GM12878 (cell line): Measurements from ENCODE around the gene BRD3. TPM values are rescaled to one million over a fixed set of nuclear protein-coding genes. Genes with fewer than 3 reads are reported as not detected.

Experiments used
- ATF3 ChIP-seq: IDR thresholded peaks from 2 replicates; pipeline ENCODE4 v1.6.1; 2011; ENCODE audit warnings: low read depth, mild to moderate bottlenecking, low read length, moderate library complexity, borderline replicate concordance; ENCODE audit errors: extremely low read depth
- CBX5 ChIP-seq: sonication (generic); IDR thresholded peaks from 2 replicates; pipeline ENCODE4 v1.6.1; 2016; ENCODE audit warnings: low read depth, moderate library complexity, mild to moderate bottlenecking, inconsistent platforms
- CREB1 ChIP-seq: IDR thresholded peaks from 2 replicates; pipeline ENCODE4 v1.6.1; 2012; ENCODE audit warnings: low read depth, mild to moderate bottlenecking, inconsistent platforms
- IKZF1 ChIP-seq: fragments of 450-650 bp; conservative IDR thresholded peaks from 2 replicates; pipeline ENCODE4 v1.6.1; 2017; ENCODE audit warnings: antibody characterized with exemption, mild to moderate bottlenecking
- JUNB ChIP-seq: IDR thresholded peaks from 2 replicates; pipeline ENCODE4 v1.6.1; 2016; ENCODE audit warnings: antibody characterized with exemption, mild to moderate bottlenecking
- NFIC ChIP-seq: IDR thresholded peaks from 2 replicates; pipeline ENCODE4 v1.6.1; 2012; ENCODE audit warnings: low read depth, mild to moderate bottlenecking, inconsistent platforms, low read length, moderate library complexity
- PRDM15 ChIP-seq: fragments of 450-650 bp; formaldehyde crosslinking; IDR thresholded peaks from 2 replicates; pipeline ENCODE4 v1.4.0; 2020; ENCODE audit warnings: mild to moderate bottlenecking, moderate library complexity
- RAD21 ChIP-seq: IDR thresholded peaks from 2 replicates; pipeline ENCODE4 v1.6.1; 2011; ENCODE audit warnings: mild to moderate bottlenecking, low read depth, low read length, moderate library complexity; ENCODE audit not compliant: insufficient read depth
- SRF ChIP-seq, 2 experiments: IDR thresholded peaks; 2 replicates each; pipeline ENCODE4 v1.6.1; 2011; ENCODE audit warnings: low read depth in 2 of 2, low read length in 2 of 2, mild to moderate bottlenecking in 1 of 2, moderate library complexity in 1 of 2
- WRNIP1 ChIP-seq: IDR thresholded peaks from 2 replicates; pipeline ENCODE4 v1.6.1; 2011; ENCODE audit warnings: low read depth, low read length, improper control_type of control experiment, borderline replicate concordance
- polyA plus RNA-seq, 11 experiments: library from polyadenylated mRNA; depleted of rRNA in 4 of 11; unstranded in 6 of 11; stranded (reverse) in 5 of 11; fragments of >200 nt; fragmentation: Nextera tagmentation in 4 of 11; fragmentation: Illumina TruSeq in 1 of 11; extraction: Ambion mirVana in 4 of 11; extraction: Trizol in 1 of 11; gene quantifications; 1 replicate in 1 of 11; 2 replicates in 10 of 11; pipeline versions ENCODE4 v1.2.1 to v1.2.3, GENCODE V29; 2011 to 2016; ENCODE audit warnings: inconsistent platforms in 2 of 11, missing spikeins in 2 of 11, low read depth in 1 of 11
- total RNA-seq, 4 experiments: library from RNA; depleted of rRNA in 3 of 4; stranded (reverse); fragments of >200 nt in 3 of 4; fragmentation: Illumina TruSeq in 1 of 4; extraction: Trizol in 1 of 4; gene quantifications; 2 replicates each; pipeline versions ENCODE4 v1.2.1 to v1.2.3, GENCODE V29; 2013 to 2021

The BRD3 gene
- total and polyA plus RNA-seq, 10 of the 15 experiments (the other 5 are each of a cell fraction or from before 2014, with no cell fraction given) = 0.53 to 20.8 (median 4.8) TPM

GRCh38 chr9:134045841-134046544 lies 21.8 kb downstream of the BRD3 start (continued):
- TF ChIP-seq ATF3 = no peak
- TF ChIP-seq WRNIP1 = no peak
- no peak for TF ChIP-seq SRF (IDR thresholded peaks at IDR 0.05; ENCODE audit: low read depth in 2 of 2, low read length in 2 of 2)
- TF ChIP-seq PRDM15 (CRISPR knock-in tag) = no peak
- no peak for TF ChIP-seq CREB1
- no peak for TF ChIP-seq RAD21
- no peak for TF ChIP-seq JUNB
- no peak for TF ChIP-seq IKZF1
- no peak for TF ChIP-seq CBX5
- no peak for TF ChIP-seq NFIC
